GM10248 (cell line): ENCODE results near the gene MED26.

Experiments used
- CTCF ChIA-PET: fragments of 300-600 bp; sonication (Branson Sonifier 250); formaldehyde crosslinking; extraction: SDS; loops from one replicate; lab custom pipeline; 2021; ENCODE audit warnings: antibody characterized with exemption; lab: Yijun Ruan, JAX
- POLR2A ChIA-PET: fragments of 350-650 bp; sonication (Branson Sonifier 250); formaldehyde crosslinking; extraction: SDS; loops from one replicate; lab custom pipeline; 2020; ENCODE audit warnings: antibody characterized with exemption; lab: Yijun Ruan, JAX
- DNase-seq: peaks from one replicate; pipeline ENCODE4 v3.0.0; 2012; ENCODE audit errors: extremely low spot score
- TF ChIP-seq, protein P1 (sequence below): IDR thresholded peaks from 2 replicates; pipeline ENCODE4 v1.5.1; 2012; ENCODE audit warnings: mild to moderate bottlenecking, low read depth; ENCODE audit errors: extremely low read depth, missing control alignments, control extremely low read depth

MED26 gene

DNA sequence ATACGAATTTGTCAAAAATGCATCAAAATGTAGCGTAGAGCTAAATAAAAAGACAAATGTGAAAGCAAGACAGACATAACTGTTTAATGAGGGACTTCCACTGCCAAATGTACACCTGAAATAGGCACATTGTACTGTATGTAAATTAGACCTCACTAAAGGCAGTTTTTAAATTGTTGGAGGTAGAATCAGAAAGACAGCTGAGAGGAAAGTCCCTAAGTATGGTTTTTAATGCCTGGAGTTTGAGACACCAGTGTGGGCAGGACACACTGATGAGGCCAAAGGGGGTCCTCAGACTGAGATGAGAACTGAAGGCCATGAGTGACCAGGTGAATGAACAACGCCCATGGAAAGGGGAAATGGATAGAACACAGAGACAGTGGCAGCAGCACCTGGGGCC, 22.9 kb downstream of the MED26 start:
- ChIA-PET CTCF (no interaction called here), POLR2A (interaction anchor here (1.1 kb wide), 1 partner anchor 10 kb away, joined by 3 read pairs; no protein-coding TSS in a partner anchor)
- TF ChIP-seq, protein P1, sequence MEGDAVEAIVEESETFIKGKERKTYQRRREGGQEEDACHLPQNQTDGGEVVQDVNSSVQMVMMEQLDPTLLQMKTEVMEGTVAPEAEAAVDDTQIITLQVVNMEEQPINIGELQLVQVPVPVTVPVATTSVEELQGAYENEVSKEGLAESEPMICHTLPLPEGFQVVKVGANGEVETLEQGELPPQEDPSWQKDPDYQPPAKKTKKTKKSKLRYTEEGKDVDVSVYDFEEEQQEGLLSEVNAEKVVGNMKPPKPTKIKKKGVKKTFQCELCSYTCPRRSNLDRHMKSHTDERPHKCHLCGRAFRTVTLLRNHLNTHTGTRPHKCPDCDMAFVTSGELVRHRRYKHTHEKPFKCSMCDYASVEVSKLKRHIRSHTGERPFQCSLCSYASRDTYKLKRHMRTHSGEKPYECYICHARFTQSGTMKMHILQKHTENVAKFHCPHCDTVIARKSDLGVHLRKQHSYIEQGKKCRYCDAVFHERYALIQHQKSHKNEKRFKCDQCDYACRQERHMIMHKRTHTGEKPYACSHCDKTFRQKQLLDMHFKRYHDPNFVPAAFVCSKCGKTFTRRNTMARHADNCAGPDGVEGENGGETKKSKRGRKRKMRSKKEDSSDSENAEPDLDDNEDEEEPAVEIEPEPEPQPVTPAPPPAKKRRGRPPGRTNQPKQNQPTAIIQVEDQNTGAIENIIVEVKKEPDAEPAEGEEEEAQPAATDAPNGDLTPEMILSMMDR: no peak
- no peak for DNase-seq

DNA sequence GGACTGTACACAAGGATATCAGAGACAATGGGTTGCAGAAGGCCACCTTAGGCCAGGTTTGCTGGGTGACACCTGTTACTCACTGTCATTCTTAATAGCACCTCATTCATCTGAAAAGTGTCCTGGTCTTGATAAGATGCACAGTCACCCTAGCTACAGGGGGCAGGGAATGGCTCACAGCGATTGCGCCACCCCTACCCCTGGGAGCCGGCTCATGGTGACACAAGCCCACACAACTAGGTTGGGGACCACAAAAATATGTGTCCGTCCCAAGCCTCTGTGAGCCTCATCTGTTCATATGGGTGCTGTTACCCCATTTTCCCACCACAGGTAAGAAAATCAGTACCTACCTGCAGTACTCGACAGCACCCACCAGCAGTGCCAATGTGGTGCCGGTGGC, 23.4 kb downstream of the MED26 start:
- DNase-seq: no peak
- TF ChIP-seq, protein P1: no peak
- ChIA-PET CTCF (interaction anchor here (0.7 kb wide), 1 partner anchor 13 kb away, joined by 3 read pairs; no protein-coding TSS in a partner anchor), POLR2A (interaction anchor here (1.3 kb wide), 1 partner anchor 13 kb away, joined by 3 read pairs; no protein-coding TSS in a partner anchor)

DNA sequence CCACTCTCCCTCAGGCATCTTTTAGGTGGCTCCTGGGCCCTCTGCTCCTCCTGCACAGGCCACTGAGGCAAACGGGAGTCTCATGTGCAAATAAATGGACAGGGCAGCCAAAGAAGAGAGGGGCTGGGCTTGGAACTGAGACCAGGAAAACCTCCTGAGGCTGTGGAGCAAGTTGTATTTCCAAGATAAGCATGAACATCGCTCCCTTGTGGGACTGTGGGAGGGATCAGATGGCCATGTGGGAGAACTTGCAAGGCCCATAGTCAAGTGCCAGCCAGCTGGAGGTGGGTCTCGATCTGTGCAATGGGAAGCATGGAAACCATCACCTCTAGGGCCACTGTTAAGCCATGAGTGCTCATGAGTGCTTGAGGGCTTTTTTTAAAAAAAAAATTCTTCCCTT, 24.9 kb downstream of the MED26 start:
- no peak for DNase-seq
- TF ChIP-seq, protein P1: no peak
- POLR2A ChIA-PET: interaction anchor here (0.5 kb wide), 1 partner anchor 239 kb away, joined by 5 read pairs; no protein-coding TSS in a partner anchor
- CTCF ChIA-PET: interaction anchor here (1.2 kb wide), 1 partner anchor 11 kb away, joined by 3 read pairs; no protein-coding TSS in a partner anchor

DNA sequence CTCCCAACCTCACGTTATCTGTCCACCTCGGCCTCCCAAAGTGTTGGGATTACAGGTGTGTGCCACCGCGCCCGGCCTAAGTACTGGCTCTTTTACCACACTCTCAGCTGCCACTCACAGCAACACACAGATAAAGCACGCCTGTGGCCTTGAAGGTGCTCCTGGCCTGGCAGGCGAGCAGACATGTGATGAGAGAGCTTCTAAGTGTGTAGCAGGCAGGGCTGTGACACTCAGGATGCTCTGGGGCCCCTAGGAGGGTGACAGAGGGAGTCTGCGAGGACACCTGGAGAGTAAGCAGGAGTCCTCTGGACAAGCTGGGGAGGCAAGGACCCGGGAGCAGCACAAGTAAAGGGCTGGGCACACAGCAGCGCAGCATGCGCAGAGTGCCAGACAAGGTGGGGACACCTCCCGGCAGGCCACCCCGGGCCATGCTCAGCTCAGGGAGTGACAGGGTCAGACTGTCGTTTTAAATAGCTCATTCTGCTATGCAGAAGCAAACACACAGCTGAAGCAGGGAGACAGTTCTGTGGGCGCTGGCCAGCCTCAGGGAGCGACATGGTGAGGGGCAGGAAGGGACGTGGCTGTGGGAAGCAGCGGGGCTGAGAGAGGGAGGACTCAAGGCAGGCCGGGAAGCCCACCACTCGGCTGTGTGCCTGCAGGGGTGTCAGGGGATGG, 26.5 kb downstream of the MED26 start:
- DNase-seq: no peak
- TF ChIP-seq, protein P1: no peak
- POLR2A ChIA-PET: interaction anchor here (0.5 to 1.3 kb wide), 2 partner anchors 26 to 44 kb away, joined by 3 to 5 read pairs; partner anchors contain the start of gene MED26
- CTCF ChIA-PET: interaction anchor here (1.0 to 1.9 kb wide), 4 partner anchors 11 to 16 kb away, joined by 3 to 6 read pairs (median 4); no protein-coding TSS in a partner anchor

DNA sequence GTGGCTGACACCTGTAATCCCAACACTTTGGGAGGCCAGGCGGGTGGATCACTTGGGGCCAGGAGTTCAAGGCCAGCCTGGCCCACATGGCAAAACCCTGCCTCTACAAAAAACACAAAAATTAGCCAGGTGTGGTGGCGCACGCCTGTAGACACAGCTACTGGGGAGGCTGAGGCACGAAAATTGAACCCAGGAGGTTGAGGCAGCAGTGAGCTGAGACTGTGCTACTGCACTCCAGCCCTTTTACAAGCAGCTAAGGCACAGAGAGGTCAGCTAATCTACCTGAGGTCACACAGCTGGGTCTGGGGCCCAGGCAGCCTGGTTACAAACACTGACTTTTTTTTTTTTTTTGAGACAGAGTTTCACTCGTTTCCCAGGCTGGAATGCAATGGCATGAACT, 27.2 kb downstream of the MED26 start:
- ChIA-PET POLR2A (interaction anchor here (0.7 to 1.3 kb wide), 2 partner anchors 27 to 1192 kb away, joined by 3 to 4 read pairs; partner anchors contain the start of gene MED26), CTCF (interaction anchor here (0.9 to 1.9 kb wide), 4 partner anchors 11 to 18 kb away, joined by 3 to 6 read pairs (median 4); no protein-coding TSS in a partner anchor)

More for the DNA sequence above, 27.2 kb downstream of the MED26 start:
- DNase-seq: no peak
- TF ChIP-seq, protein P1: no peak
